Right lobe of liver (tissue), 6 donors: ENCODE measurements around the gene AMPD1. TPM values are rescaled to one million over a fixed set of nuclear protein-coding genes. Genes with fewer than 3 reads are reported as not detected.

ENCODE experiments used
- ATAC-seq, 4 donors: fragments of 200-7000 bp; cut with Tn5 transposase; one replicate each; pipeline ENCODE4 v1.9.1; 2020; ENCODE audit warnings: mild to moderate bottlenecking in 4 of 4, moderate library complexity in 4 of 4
- DNase-seq, 3 donors: peaks; one replicate each; pipeline ENCODE4 v3.0.0-alpha.2; 2020
- H3K27ac ChIP-seq, 3 donors: fragments of 200-600 bp; one replicate each; pipeline ENCODE4 v1.8.0; 2022
- H3K27me3 ChIP-seq, 2 donors: fragments of 200-600 bp; one replicate each; pipeline ENCODE4 v1.8.0; 2022
- H3K36me3 ChIP-seq, 4 donors: fragments of 200-600 bp; sonication (generic) in 1 of 4; one replicate each; pipeline versions ENCODE4 v1.5.1 to v1.8.0; 2017 to 2022; ENCODE audit warnings: control low read depth in 1 of 4
- H3K4me1 ChIP-seq, 4 donors: fragments of 200-600 bp; sonication (generic) in 1 of 4; one replicate each; pipeline versions ENCODE4 v1.5.1 to v1.8.0; 2017 to 2022; ENCODE audit warnings: control low read depth in 1 of 4
- H3K4me3 ChIP-seq, 3 donors: fragments of 200-600 bp; one replicate each; pipeline ENCODE4 v1.8.0; 2022
- H3K9me3 ChIP-seq, 4 donors: fragments of 200-600 bp; sonication (generic) in 1 of 4; one replicate each; pipeline versions ENCODE4 v1.5.1 to v1.8.0; 2017 to 2022; ENCODE audit warnings: control low read depth in 1 of 4
- POLR2A ChIP-seq: fragments of 450-650 bp; IDR thresholded peaks from one replicate; pipeline ENCODE4 v1.6.1; 2017; ENCODE audit warnings: antibody characterized with exemption, mild to moderate bottlenecking
- WGBS: methylation state at CpG from one replicate; pipeline ENCODE4 v1.1.6; 2018; ENCODE audit warnings: low coverage, low lambda C conversion rate; ENCODE audit not compliant: insufficient coverage; ENCODE audit errors: missing lambda C conversion rate; 5-methylcytosine and 5-hydroxymethylcytosine counted together
- intact Hi-C, 2 donors: fragments of 100-400 bp; cut with DNase I; formaldehyde crosslinking; loops; one replicate each; pipeline versions ENCODE4 v1.11.2 to v1.14.1; 2022
- total RNA-seq, 6 experiments: library from RNA; depleted of rRNA in 2 of 6; stranded (reverse); fragments of >200 nt in 2 of 6; fragmentation: NEBNext Ultra II Directional in 3 of 6; extraction: Animal tissue kit (Norgen Biotek cat#: 25700) in 3 of 6; gene quantifications; one replicate each; pipeline versions ENCODE4 v1.1.0 to v1.2.4, GENCODE V29; 2016 to 2023
- TF ChIP-seq, protein P1 (sequence below), 4 donors: fragments of 200-600 bp in 3 of 4; fragments of 450-650 bp in 1 of 4; IDR thresholded peaks; one replicate each; pipeline versions ENCODE4 v1.5.1 to v1.8.0; 2016 to 2022; ENCODE audit warnings: antibody characterized with exemption in 4 of 4, mild to moderate bottlenecking in 2 of 4
- donor health status: DM: no; HTN: yes; CAD: no.
- donor health status: DM: no; HTN: no; CAD: no.
- donor health status: DM: no; HTN: no; CAD: no.
- donor health status: DM: no; HTN: yes; CAD: no.
- donor health status: DM: no; HTN: yes; CAD: no.

Gene AMPD1
- total RNA-seq, 6 experiments from 2014 or later = 0.12 to 0.19 (median 0.13) TPM; not detected in 3

DNA sequence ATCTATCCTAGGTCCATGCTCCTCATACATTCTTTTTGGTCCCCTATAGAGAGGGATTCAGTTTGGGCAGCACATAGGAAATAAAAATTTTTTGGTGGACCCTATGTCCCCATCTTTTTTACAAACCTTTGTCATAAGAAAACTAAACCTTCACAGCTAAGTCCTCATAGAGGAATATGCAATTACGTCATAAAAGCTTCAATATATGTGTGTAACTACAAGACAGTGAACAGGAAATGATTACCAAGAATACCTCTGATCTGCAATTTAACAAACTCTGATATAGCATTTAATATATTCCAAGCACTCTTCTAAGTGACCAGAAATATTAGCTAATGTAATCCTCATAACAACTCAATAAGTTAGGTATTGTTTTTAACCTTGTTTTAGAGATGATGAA is 19.2 kb downstream of the AMPD1 start:
- no peak for TF ChIP-seq POLR2A
- TF ChIP-seq, protein P1, sequence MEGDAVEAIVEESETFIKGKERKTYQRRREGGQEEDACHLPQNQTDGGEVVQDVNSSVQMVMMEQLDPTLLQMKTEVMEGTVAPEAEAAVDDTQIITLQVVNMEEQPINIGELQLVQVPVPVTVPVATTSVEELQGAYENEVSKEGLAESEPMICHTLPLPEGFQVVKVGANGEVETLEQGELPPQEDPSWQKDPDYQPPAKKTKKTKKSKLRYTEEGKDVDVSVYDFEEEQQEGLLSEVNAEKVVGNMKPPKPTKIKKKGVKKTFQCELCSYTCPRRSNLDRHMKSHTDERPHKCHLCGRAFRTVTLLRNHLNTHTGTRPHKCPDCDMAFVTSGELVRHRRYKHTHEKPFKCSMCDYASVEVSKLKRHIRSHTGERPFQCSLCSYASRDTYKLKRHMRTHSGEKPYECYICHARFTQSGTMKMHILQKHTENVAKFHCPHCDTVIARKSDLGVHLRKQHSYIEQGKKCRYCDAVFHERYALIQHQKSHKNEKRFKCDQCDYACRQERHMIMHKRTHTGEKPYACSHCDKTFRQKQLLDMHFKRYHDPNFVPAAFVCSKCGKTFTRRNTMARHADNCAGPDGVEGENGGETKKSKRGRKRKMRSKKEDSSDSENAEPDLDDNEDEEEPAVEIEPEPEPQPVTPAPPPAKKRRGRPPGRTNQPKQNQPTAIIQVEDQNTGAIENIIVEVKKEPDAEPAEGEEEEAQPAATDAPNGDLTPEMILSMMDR (IDR thresholded peaks at IDR 0.05) = no peak
- DNase-seq = no peak
- no peaks in the 10 kb centered on the region for H3K36me3 ChIP-seq
- H3K4me1 ChIP-seq = no peaks in the 10 kb centered on the region
- intact Hi-C loops = no loop called here
- ATAC-seq = no peak
- no peaks in the 10 kb centered on the region for H3K9me3 ChIP-seq
- H3K27ac ChIP-seq = no peak overlapping the region
- 62% methylated on average over 1 of the region's 1 CpG for WGBS
- no peaks in the 10 kb centered on the region for H3K27me3 ChIP-seq
- no peak overlapping the region for H3K4me3 ChIP-seq

GRCh38 chr1:114671939-114672275 is 23.4 kb downstream of the AMPD1 start:
- Histone ChIP-seq H3K9me3 (no peaks in the 10 kb centered on the region), H3K36me3 (no peaks in the 10 kb centered on the region), H3K27ac (no peak overlapping the region), H3K27me3 (no peaks in the 10 kb centered on the region), H3K4me1 (peaks cover 0 to 4% (median 0%) of the 10 kb centered on the region in 4 donors), H3K4me3 (no peak overlapping the region)
- no peak for DNase-seq
- no peak for ATAC-seq
- intact Hi-C loops = no loop called here
- 92% methylated on average over 4 of the region's 7 CpGs for WGBS
- no peak for TF ChIP-seq POLR2A
- TF ChIP-seq, protein P1 (IDR thresholded peaks at IDR 0.05) = no peak

DNA sequence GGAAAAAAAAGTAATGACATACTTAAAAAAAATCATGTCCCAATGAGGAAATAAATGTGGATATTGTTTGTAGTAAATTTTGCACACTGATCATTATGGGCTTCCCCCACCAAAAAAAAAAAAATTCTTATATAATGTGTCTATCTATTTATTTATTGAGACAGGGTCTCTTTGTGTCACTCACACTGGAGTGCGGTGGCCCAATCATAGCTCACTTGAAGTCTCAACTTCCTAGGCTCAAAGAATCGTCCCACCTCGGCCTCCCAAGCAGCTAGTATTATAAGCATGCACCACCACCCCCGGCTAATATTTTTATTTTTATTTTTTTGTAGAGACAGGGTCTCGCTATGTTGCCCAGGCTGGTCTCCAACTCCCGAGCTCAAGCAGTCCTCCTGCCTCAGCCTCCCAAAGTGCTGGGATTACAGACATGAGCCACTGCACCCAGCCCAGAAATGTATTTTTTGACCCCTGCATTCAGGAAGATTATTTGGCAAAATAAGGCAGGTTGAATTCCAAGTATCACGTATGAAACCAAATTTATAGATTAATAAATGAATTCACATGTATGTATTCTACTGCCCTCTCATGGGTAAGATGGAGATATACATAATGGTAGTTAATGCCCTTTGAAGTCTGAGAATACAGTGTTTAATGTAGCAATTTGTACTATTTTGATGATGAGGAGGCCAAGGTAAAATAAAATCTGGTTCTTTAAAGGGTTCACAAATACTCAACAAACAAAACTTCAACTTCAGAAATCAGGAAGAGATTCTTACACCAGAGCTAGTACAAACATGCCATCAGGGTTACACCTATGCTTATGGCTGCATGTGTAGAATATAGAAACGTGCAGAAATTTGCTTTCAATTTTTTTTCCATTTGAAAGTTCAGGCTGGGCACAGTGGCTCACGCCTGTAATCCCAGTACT is 24.1 kb downstream of the AMPD1 start:
- ATAC-seq (no peak), DNase-seq (no peak)
- Histone ChIP-seq H3K27me3 (no peaks in the 10 kb centered on the region), H3K27ac (peak overlapping the region in 1 of 3 donors; percentile 77), H3K4me1 (peaks cover 0 to 4% (median 0%) of the 10 kb centered on the region in 4 donors), H3K4me3 (peak overlapping the region in 1 of 3 donors; percentile 70), H3K36me3 (no peaks in the 10 kb centered on the region), H3K9me3 (no peaks in the 10 kb centered on the region)
- 61% methylated on average over 9 of the region's 9 CpGs for WGBS
- intact Hi-C loops = no loop called here
- TF ChIP-seq, protein P1 (IDR thresholded peaks at IDR 0.05) = peak; percentile 31 to 39 (median 38)
- TF ChIP-seq POLR2A = no peak

DNA sequence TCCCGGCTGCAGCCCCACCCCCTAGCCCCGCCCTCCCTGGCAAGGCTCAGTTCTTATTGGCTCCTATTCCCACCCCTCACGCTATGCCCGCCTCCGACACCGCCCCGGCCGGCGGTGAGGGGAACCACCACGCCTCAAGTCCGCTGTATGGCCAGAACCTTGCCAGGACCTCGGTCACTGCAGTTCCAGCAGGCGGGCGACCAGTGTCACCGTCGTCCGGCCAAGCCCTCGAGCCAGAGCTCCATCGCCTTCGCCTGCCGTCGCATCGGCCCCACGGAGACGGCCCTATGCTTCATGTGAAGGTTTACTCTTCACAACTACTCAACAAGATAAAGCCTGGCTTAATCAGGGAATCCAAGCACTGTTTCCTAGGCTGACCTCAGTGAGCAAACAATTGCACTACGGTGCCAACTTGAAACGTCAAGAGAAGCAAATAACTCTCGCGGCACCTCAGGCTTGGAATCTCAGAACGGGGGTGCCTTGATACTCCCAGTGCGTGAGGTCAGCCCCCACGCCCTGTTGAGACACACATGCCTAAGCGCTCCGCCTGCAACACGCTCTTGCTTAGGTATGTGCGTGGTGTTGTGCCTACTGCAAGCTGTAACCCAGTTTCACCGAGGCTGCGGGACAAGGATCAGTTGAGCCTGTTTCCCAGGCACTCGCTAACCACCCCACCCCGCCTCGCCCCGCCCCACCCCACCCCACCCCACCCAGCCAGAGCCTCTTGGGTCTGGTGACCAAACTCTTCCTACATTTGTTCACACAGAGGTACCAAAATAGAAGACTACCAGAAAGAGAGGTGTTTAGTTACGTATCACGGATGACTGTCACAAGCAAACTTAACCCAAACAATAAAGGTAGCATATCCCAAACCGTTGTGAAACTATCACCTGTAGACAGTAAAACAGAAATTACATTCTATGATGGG is 25.0 kb downstream of the AMPD1 start:
- WGBS = 1% methylated on average over 20 of the region's 45 CpGs
- peaks cover 0 to 4% (median 0%) of the 10 kb centered on the region in 4 donors for H3K4me1 ChIP-seq
- no peaks in the 10 kb centered on the region for H3K9me3 ChIP-seq
- intact Hi-C loops = no loop called here
- TF ChIP-seq, protein P1 (IDR thresholded peaks at IDR 0.05) = peak in 1 of 4 donors; percentile 16
- peak; percentile 81 for TF ChIP-seq POLR2A
- peak; percentile 94 to 99 (median 98) for ATAC-seq
- peak overlapping the region; percentile 54 to 84 (median 77) for H3K27ac ChIP-seq
- H3K4me3 ChIP-seq = peak overlapping the region; percentile 69 to 75 (median 70)
- DNase-seq = peak; percentile 97 to 98 (median 97)
- no peaks in the 10 kb centered on the region for H3K27me3 ChIP-seq
- H3K36me3 ChIP-seq = no peaks in the 10 kb centered on the region
